Chondrocyte (in vitro differentiated cells): ENCODE data around the gene SLC49A3. TPM values are rescaled to one million over a fixed set of nuclear protein-coding genes. Genes with fewer than 3 reads are reported as not detected.
"Not testable (repeated sequence)": the region's sequence is repeated elsewhere in the genome, so short reads cannot be mapped to it uniquely, and the experiment has no call there.

Experiments
- DNase-seq: peaks from one replicate; pipeline ENCODE4 v3.0.0; 2021; ENCODE audit warnings: mixed read lengths, low spot score
- H3K27ac Mint-ChIP-seq: one replicate; pipeline ENCODE4 v1.8.0; 2021; ENCODE audit warnings: mild to moderate bottlenecking, moderate library complexity, mixed read lengths; ENCODE audit not compliant: unreplicated experiment
- H3K27me3 Mint-ChIP-seq: 2 replicates; pipeline ENCODE4 v1.8.0; 2021; ENCODE audit warnings: low read depth, mixed read lengths
- H3K36me3 Mint-ChIP-seq: 2 replicates; pipeline ENCODE4 v1.8.0; 2021; ENCODE audit warnings: low read depth, mixed read lengths
- H3K4me1 Mint-ChIP-seq: 2 replicates; pipeline ENCODE4 v1.8.0; 2021; ENCODE audit warnings: low read depth, mild to moderate bottlenecking, mixed read lengths
- H3K4me3 Mint-ChIP-seq: one replicate; pipeline ENCODE4 v1.8.0; 2021; ENCODE audit warnings: mild to moderate bottlenecking, moderate library complexity, mixed read lengths; ENCODE audit not compliant: unreplicated experiment
- H3K9me3 Mint-ChIP-seq: 2 replicates; pipeline ENCODE4 v1.8.0; 2021; ENCODE audit warnings: low read depth, mixed read lengths
- total RNA-seq: library from RNA; stranded (reverse); gene quantifications from 3 replicates; pipeline ENCODE4 v1.2.1, GENCODE V29; 2021
- TF ChIP-seq, protein P1 (sequence below): fragments of 200-600 bp; sonication (generic); IDR thresholded peaks from 2 replicates; pipeline ENCODE4 v1.5.0; 2021; ENCODE audit warnings: antibody characterized with exemption, mild to moderate bottlenecking, moderate library complexity

Gene SLC49A3
- total RNA-seq, 1 donor from 2014 or later: 1.3 TPM

DNA sequence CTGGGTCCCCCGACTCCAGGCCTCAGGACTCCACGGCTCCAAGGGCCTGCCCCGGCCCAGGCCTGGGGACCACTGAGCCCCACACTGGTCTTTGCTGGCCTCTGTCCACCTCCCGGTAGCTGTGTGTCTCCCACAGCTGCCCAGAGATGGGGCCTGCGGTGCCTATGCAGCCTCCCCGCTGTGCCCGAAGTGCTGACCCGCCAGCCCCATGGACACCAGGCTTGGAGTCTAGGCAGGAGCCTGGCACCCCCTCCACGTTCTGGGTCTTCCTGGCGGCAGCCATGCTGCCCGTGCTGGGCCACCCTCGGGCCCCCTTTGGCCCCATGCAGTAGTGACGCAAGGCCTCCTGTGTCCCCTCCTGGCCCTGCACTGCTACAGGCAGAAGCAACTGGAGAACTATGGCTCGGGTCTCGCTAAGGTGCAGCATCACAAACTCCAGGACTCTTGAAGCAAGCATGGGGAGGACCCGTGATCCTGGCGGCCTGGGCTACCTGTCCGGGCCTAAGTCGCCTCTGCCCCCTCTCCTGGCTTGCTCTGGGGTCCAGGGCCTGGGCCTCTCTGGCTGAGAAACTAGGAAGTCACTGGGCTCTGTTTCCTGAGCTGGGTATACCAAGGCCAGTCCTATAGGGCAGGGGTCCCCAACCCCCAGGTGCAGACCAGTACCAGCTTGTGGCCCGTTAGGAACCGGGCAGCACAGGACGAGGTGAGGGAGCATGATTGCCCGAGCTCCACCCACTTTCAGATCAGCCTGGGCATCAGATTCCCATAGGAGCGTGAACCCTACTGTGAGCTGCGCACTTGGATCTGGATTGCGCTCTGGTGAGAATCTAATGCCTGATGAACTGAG, 13.7 kb downstream of the SLC49A3 start:
- Mint-ChIP-seq H3K4me1 (peaks cover 8% of the 10 kb centered on the region), H3K27ac (peak overlapping the region; percentile 27), H3K36me3 (peaks cover 12% of the 10 kb centered on the region), H3K4me3 (peak overlapping the region; percentile 85), H3K27me3 (no peaks in the 10 kb centered on the region), H3K9me3 (no peaks in the 10 kb centered on the region)
- TF ChIP-seq, protein P1, sequence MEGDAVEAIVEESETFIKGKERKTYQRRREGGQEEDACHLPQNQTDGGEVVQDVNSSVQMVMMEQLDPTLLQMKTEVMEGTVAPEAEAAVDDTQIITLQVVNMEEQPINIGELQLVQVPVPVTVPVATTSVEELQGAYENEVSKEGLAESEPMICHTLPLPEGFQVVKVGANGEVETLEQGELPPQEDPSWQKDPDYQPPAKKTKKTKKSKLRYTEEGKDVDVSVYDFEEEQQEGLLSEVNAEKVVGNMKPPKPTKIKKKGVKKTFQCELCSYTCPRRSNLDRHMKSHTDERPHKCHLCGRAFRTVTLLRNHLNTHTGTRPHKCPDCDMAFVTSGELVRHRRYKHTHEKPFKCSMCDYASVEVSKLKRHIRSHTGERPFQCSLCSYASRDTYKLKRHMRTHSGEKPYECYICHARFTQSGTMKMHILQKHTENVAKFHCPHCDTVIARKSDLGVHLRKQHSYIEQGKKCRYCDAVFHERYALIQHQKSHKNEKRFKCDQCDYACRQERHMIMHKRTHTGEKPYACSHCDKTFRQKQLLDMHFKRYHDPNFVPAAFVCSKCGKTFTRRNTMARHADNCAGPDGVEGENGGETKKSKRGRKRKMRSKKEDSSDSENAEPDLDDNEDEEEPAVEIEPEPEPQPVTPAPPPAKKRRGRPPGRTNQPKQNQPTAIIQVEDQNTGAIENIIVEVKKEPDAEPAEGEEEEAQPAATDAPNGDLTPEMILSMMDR: no peak
- DNase-seq: no peak

DNA sequence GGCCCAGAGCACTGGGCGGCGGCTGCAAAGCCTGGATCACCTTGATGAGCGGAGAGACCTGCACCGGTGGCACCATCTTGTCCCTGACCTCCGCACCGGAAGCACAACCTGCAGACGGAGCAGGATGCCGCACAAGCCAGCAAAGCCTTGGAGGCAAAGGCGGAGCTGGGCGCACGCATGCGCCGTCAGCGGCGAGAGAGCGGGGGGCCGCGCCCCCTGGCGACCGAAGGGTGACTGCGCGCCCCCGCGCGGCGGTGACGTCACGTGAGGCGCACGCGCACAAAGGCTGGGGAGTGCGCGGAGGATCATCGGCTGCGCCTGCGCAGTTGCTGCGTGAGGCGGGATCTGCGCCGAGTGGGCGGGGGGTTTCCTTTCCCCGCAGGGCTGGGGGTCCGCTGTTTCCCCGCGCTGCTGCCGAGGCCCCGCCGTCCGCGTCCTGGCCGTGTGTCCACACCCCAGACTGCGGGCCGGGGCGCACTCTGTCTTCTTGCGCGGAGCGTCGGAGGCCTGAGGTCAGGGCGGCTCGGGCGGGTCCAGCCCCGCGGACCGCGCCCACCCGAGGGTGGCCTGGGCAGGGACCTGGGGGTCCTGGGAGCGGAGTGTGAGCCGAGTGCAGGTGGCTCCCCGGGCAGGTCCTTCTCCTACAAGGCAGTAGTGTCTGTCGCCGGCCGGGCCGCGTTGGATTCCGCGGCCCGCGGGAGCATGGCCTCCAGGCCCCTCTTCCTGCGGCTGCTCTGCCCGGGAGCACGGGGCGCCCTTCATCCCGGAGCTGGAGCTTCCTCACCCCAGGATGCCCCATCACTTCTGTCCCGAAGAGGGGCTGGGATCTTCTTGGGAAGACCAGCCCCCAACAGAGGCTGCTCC, 14.5 kb downstream of the SLC49A3 start, which contains the start of the genes ATP5ME and MYL5:
TSS of gene ATP5ME (minus strand) at position 105 of the 864 bp plus-strand sequence. CDS start at position 76, 29 bp downstream.
TSS of gene MYL5 (plus strand) at position 371 of the 864 bp plus-strand sequence. CDS start 3,485 bp downstream, outside the sequence.
- Mint-ChIP-seq H3K27me3 (no peaks in the 10 kb centered on the region), H3K36me3 (peaks cover 12% of the 10 kb centered on the region), H3K27ac (peak within 1 kb of the TSS; percentile 79), H3K9me3 (no peaks in the 10 kb centered on the region), H3K4me3 (peak within 1 kb of the TSS; percentile 85), H3K4me1 (peaks cover 7% of the 10 kb centered on the region)
- TF ChIP-seq, protein P1: peak; percentile 92
- DNase-seq: no peak

DNA sequence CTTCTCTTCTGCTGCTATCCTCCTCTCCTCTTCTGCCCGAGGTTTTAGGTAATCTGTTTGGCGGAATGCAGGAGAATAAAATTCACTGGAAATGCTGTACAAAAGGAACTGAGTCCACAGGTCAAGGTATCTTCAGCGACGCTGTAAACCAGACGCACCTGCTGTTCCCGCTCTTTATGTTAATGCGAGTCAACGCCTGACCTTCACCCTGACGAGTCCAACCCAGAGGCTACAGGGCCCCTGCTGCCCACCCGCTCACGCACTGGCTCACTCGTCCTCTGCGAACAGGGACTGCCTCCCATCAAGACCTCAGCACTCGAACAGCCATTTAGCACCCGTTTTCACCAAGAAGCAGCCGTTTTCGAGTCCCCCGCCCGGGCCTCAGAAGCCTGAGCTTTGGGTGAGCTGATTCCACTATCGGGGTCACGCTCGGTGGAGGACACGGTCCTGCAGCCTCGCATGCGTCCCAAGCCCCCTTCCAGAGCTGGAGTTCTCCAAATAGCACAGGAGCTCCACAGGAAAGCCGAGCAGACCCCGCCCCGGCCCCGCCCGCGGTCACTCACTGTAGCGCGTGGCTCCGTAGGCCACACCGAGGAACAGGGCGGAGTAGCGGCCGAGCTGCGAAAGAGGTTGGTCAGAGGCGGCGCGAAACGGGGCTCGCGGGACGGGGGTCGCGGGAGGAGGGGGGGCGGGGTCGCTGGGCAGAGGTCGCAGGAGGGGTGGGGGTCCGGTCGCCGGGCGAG, 15.4 kb downstream of the SLC49A3 start:
- H3K9me3 Mint-ChIP-seq: no peaks in the 10 kb centered on the region
- peak overlapping the region; percentile 85 for H3K4me3 Mint-ChIP-seq
- peaks cover 7% of the 10 kb centered on the region for H3K4me1 Mint-ChIP-seq
- peaks cover 12% of the 10 kb centered on the region for H3K36me3 Mint-ChIP-seq
- peak overlapping the region; percentile 61 for H3K27ac Mint-ChIP-seq
- TF ChIP-seq, protein P1: no peak
- DNase-seq: no peak
- no peaks in the 10 kb centered on the region for H3K27me3 Mint-ChIP-seq

DNA sequence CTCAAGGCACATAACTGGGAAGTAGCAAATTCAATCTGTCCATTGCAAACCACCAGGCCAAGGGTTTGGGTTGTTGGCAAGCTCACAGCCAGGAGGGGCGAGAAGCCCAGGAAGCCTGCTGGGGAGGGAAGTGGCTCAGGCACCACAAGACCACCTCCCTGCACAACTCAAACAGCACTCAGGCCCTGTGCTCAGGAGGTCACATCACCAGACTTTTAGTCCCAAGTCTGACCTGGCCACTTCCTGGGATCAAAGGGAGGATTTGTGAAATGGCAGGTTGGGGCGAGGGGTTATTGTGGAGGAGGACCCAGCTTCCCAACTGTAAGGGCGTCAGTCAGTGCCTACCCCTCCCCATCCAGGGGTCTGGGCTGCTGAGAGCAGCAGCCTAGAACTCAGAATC, 17.2 kb downstream of the SLC49A3 start:
- Mint-ChIP-seq H3K9me3 (no peaks in the 10 kb centered on the region), H3K27me3 (no peaks in the 10 kb centered on the region), H3K36me3 (peaks cover 12% of the 10 kb centered on the region), H3K27ac (no peak overlapping the region), H3K4me3 (no peak overlapping the region), H3K4me1 (peaks cover 7% of the 10 kb centered on the region)
- DNase-seq: no peak
- TF ChIP-seq, protein P1: no peak

DNA sequence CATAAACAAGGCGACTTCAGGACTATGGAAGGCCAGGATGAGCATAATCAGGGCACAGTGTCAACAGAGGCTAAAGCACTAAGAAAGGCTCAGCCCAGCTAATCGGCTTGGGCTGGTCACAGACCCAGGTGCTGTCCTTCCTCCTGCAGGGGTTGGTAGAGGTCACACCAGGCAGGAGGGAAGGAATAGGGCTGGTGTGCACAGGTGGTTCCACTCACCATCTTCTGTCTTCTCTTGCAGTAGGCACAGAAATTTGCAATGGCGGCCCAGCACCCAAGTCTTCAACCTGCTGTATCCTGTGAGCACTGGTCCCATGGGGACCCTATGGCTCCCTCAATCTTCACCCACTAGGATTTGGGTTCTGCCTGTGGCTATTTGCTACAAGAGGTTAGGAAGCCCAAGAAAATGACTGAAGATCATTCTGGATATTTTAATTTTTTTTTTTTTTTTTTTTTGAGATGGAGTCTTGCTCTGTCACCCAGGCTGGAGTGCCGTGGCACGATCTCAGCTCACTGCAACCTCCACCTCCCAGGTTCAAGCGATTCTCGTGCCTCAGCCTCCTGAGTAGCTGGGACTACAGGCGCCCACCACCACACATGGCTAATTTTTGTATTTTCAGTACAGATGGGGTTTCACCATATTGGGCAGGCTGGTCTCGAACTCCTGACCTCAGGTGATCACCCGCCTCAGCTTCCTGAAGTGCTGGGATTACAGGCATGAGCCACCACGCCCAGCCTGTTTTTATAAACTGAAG, 19.0 kb downstream of the SLC49A3 start:
- not testable (repeated sequence) for H3K27ac Mint-ChIP-seq, H3K27me3 Mint-ChIP-seq, H3K9me3 Mint-ChIP-seq, DNase-seq, H3K4me1 Mint-ChIP-seq, H3K4me3 Mint-ChIP-seq
- peaks cover 12% of the 10 kb centered on the region for H3K36me3 Mint-ChIP-seq

DNA sequence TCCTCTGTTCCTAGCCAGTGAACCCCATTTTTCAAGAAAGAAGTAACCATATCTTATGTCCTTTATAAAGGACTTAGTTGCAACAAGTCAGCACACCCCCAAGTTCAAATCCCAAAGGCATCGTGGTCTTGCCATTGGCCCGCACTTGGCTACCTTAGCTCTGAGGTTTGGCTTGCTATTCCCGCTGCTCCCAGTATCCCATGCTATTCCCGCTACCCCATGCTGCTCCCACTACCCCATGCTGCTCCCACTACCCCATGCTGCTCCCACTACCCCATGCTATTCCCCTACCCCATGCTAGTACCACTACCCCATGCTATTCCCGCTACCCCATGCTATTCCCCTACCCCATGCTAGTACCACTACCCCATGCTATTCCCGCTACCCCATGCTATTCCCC, 20.7 kb downstream of the SLC49A3 start:
- H3K9me3 Mint-ChIP-seq, H3K27ac Mint-ChIP-seq, H3K4me3 Mint-ChIP-seq, H3K27me3 Mint-ChIP-seq, H3K36me3 Mint-ChIP-seq, DNase-seq, H3K4me1 Mint-ChIP-seq: not testable (repeated sequence)
